Heart left ventricle (tissue), 16 donors: ENCODE measurements around the gene AMOTL2. TPM values are rescaled to one million over a fixed set of nuclear protein-coding genes. Genes with fewer than 3 reads are reported as not detected.
A peak's percentile ranks its signal among the peaks of the same experiment; 100 is the strongest.

Source experiments
- ATAC-seq, 4 donors: fragments of 200-7000 bp; cut with Tn5 transposase; one replicate each; pipeline ENCODE4 v1.9.1; 2020 to 2022; ENCODE audit warnings: moderate library complexity in 4 of 4, mild to moderate bottlenecking in 3 of 4, moderate number of reproducible peaks in 1 of 4
- DNase-seq, 5 donors: peaks; one replicate each; pipeline ENCODE4 v3.0.0-alpha.2; 2020
- H3K27ac ChIP-seq, 12 donors: fragments of 200-600 bp; sonication (generic) in 4 of 12; one replicate each; pipeline versions ENCODE4 v1.5.0 to v1.8.0; 2016 to 2022; ENCODE audit warnings: mild to moderate bottlenecking in 2 of 12
- H3K27me3 ChIP-seq, 9 donors: fragments of 200-600 bp; sonication (generic) in 2 of 9; one replicate each; pipeline versions ENCODE4 v1.5.1 to v1.8.0; 2016 to 2022; ENCODE audit warnings: mild to moderate bottlenecking in 3 of 9
- H3K36me3 ChIP-seq, 9 donors: fragments of 200-600 bp; sonication (generic) in 2 of 9; one replicate each; pipeline versions ENCODE4 v1.5.0 to v1.8.0; 2018 to 2022; ENCODE audit warnings: mild to moderate bottlenecking in 2 of 9
- H3K4me1 ChIP-seq, 12 donors: fragments of 200-600 bp; sonication (generic) in 4 of 12; one replicate each; pipeline versions ENCODE4 v1.5.0 to v1.8.0; 2016 to 2022; ENCODE audit warnings: mild to moderate bottlenecking in 3 of 12
- H3K4me3 ChIP-seq, 12 donors: fragments of 200-600 bp; sonication (generic) in 4 of 12; one replicate each; pipeline versions ENCODE4 v1.5.0 to v1.8.0; 2017 to 2022; ENCODE audit warnings: mild to moderate bottlenecking in 9 of 12, moderate library complexity in 4 of 12
- H3K9me3 ChIP-seq, 12 donors: fragments of 200-600 bp; sonication (generic) in 4 of 12; one replicate each; pipeline versions ENCODE4 v1.5.0 to v1.8.0; 2016 to 2022; ENCODE audit warnings: mild to moderate bottlenecking in 1 of 12
- CTCF ChIP-seq, 12 donors: fragments of 200-600 bp; sonication (generic) in 4 of 12; IDR thresholded peaks; one replicate each; pipeline versions ENCODE4 v1.5.0 to v1.8.0; 2018 to 2022; ENCODE audit warnings: antibody characterized with exemption in 12 of 12, mild to moderate bottlenecking in 5 of 12
- POLR2A ChIP-seq, 2 donors: fragments of 450-650 bp; IDR thresholded peaks; one replicate each; pipeline ENCODE4 v1.6.1; 2017; ENCODE audit warnings: antibody characterized with exemption in 2 of 2, mild to moderate bottlenecking in 2 of 2, moderate library complexity in 2 of 2
- WGBS, 4 donors: extraction: QIAGEN DNeasy Blood & Tissue Kit in 2 of 4; methylation state at CpG; one replicate each; pipeline versions ENCODE4 v1.1.5 to v1.1.7; 2013 to 2018; 5-methylcytosine and 5-hydroxymethylcytosine counted together
- intact Hi-C, 10 donors: fragments of 100-400 bp; cut with DNase I; formaldehyde crosslinking; loops; one replicate each; pipeline versions ENCODE4 v1.11.1 to v1.14.2; 2022
- polyA plus RNA-seq, 2 donors: library from polyadenylated mRNA; stranded (reverse); fragments of 200-250 nt; gene quantifications; one replicate each; pipeline ENCODE4 v1.2.3, GENCODE V29; 2013
- total RNA-seq, 9 donors: library from RNA; depleted of rRNA in 2 of 9; stranded (reverse); fragments of >200 nt in 2 of 9; fragmentation: NEBNext Ultra II Directional in 3 of 9; extraction: Animal tissue kit (Norgen Biotek cat#: 25700) in 3 of 9; gene quantifications; one replicate each; pipeline versions ENCODE4 v1.1.0 to v1.2.4, GENCODE V29; 2016 to 2023
- donor health status: ischemic (EF 13 %, LVEDD 7.1; RV severe dilation, severe dysfunction).
- donor health status: healthy with polysubstance abuse.
- donor health status: DM: no; HTN: yes; CAD: no.
- donor health status: DM: no; HTN: no; CAD: no.
- donor health status: ischemic (EF 25% LVEDD 6.9; RV normal size, moderate dysfunction).
- donor health status: ischemic (EF 25% LVEDD 5.7; RV mildly dilated, moderate dysfunction).
- donor health status: healthy.
- donor health status: DM: yes; HTN: yes; CAD: no.
- donor health status: ischemic (EF 35%, LVEDD 5.7; RV mildly dilated, moderate dysfunction).
- donor health status: nonischemic (EF 11% LVEDD 7.7; RV severe dilation, severe dysfunction).
- donor health status: DM: yes; HTN: yes; CAD: no.
- donor health status: PGD.
- donor health status: ischemic (EF 29% LVEDD 5.4; RV normal size, mild dysfunction).
- donor health status: nonischemic (EF 23%, LVEDD 6.1; RV moderate dilation, normal function).

AMOTL2 gene
- total and polyA plus RNA-seq, 11 donors: 19.0 to 109 (median 48.9) TPM

- ATAC-seq: no peak
- H3K9me3 ChIP-seq: no peaks in the 10 kb centered on the region
- no peaks in the 10 kb centered on the region for H3K27me3 ChIP-seq
- WGBS, 4 donors: 81 to 83% (median 82%) methylated on average over 28 to 33 of the region's 33 CpGs
- TF ChIP-seq POLR2A (IDR thresholded peaks at IDR 0.05) (no peak), CTCF (IDR thresholded peaks at IDR 0.05) (no peak)
- DNase-seq: peak in 4 of 5 donors; percentile 18 to 84 (median 70)
- H3K36me3 ChIP-seq: peaks cover 4 to 94% (median 85%) of the 10 kb centered on the region in 9 donors
- intact Hi-C loops: no loop called here
- H3K27ac ChIP-seq: peak overlapping the region in 11 of 12 donors; percentile 19 to 100 (median 86)
- H3K4me1 ChIP-seq: peaks cover 30 to 100% (median 93%) of the 10 kb centered on the region in 12 donors
- H3K4me3 ChIP-seq: no peak overlapping the region
These were observed 12.9 kb downstream of the AMOTL2 start for GRCh38 chr3:134361162-134361835.

GRCh38 chr3:134360046-134360445, 14.2 kb downstream of the AMOTL2 start:
- peak overlapping the region in 10 of 12 donors; percentile 23 to 100 (median 92) for H3K27ac ChIP-seq
- H3K4me1 ChIP-seq: peaks cover 19 to 99% (median 84%) of the 10 kb centered on the region in 12 donors
- H3K36me3 ChIP-seq: peaks cover 4 to 94% (median 86%) of the 10 kb centered on the region in 9 donors
- TF ChIP-seq POLR2A (IDR thresholded peaks at IDR 0.05) (no peak), CTCF (IDR thresholded peaks at IDR 0.05) (no peak)
- H3K27me3 ChIP-seq: no peaks in the 10 kb centered on the region
- DNase-seq (no peak), ATAC-seq (no peak)
- intact Hi-C loops: no loop called here
- WGBS, 4 donors: 57 to 66% (median 60%) methylated on average over 11 to 12 of the region's 12 CpGs
- H3K4me3 ChIP-seq: no peak overlapping the region
- H3K9me3 ChIP-seq: no peaks in the 10 kb centered on the region

GRCh38 chr3:134359121-134360010, 14.9 kb downstream of the AMOTL2 start:
- intact Hi-C loops: loop anchor here in 3 of 10 donors (5.0 kb wide), 2 partner anchors 47 to 113 kb away; no protein-coding TSS in a partner anchor
- peak overlapping the region in 11 of 12 donors; percentile 42 to 100 (median 86) for H3K27ac ChIP-seq
- H3K9me3 ChIP-seq: no peaks in the 10 kb centered on the region
- no peak overlapping the region for H3K4me3 ChIP-seq
- H3K36me3 ChIP-seq: peaks cover 4 to 96% (median 91%) of the 10 kb centered on the region in 9 donors
- no peaks in the 10 kb centered on the region for H3K27me3 ChIP-seq
- 41 to 65% (median 56%) methylated on average over 11 to 13 of the region's 13 CpGs for WGBS, 4 donors
- TF ChIP-seq CTCF (IDR thresholded peaks at IDR 0.05) (no peak), POLR2A (IDR thresholded peaks at IDR 0.05) (no peak)
- peaks cover 17 to 98% (median 79%) of the 10 kb centered on the region in 12 donors for H3K4me1 ChIP-seq
- peak in 2 of 4 donors; percentile 16 to 33 for ATAC-seq
- DNase-seq: peak in 3 of 5 donors; percentile 53 to 63 (median 59)
